Trophoblast cell (in vitro differentiated cells and primary cell): ENCODE results near the gene NXPH3.

Experiments
- DNase-seq, 2 donors: peaks; one replicate each; pipeline ENCODE4 v3.0.0-alpha.2; 2016
- H2AFZ ChIP-seq: 2 replicates; pipeline ENCODE4 v1.6.1; 2013; ENCODE audit warnings: low read length, moderate library complexity, mild to moderate bottlenecking; ENCODE audit not compliant: insufficient read depth, poor library complexity
- H2AK5ac ChIP-seq: 2 replicates; pipeline ENCODE4 v1.6.1; 2013; ENCODE audit warnings: mild to moderate bottlenecking, low read length
- H2BK120ac ChIP-seq: 2 replicates; pipeline ENCODE4 v1.6.1; 2013; ENCODE audit warnings: low read length, mild to moderate bottlenecking, moderate library complexity; ENCODE audit not compliant: insufficient read depth, poor library complexity
- H2BK12ac ChIP-seq: 2 replicates; pipeline ENCODE4 v1.6.1; 2013; ENCODE audit warnings: mild to moderate bottlenecking, low read length, moderate library complexity
- H2BK5ac ChIP-seq: 2 replicates; pipeline ENCODE4 v1.6.1; 2013; ENCODE audit warnings: low read length, low read depth, moderate library complexity, mild to moderate bottlenecking; ENCODE audit not compliant: poor library complexity
- H3K14ac ChIP-seq: 2 replicates; pipeline ENCODE4 v1.6.1; 2013; ENCODE audit warnings: mild to moderate bottlenecking, low read length
- H3K18ac ChIP-seq: 2 replicates; pipeline ENCODE4 v1.6.1; 2013; ENCODE audit warnings: mild to moderate bottlenecking, low read length
- H3K23ac ChIP-seq: 2 replicates; pipeline ENCODE4 v1.6.1; 2013; ENCODE audit warnings: low read length
- H3K27ac ChIP-seq: 2 replicates; pipeline ENCODE4 v1.5.1; 2013; ENCODE audit warnings: low read depth, mild to moderate bottlenecking, inconsistent platforms, low read length, moderate library complexity
- H3K27me3 ChIP-seq: 2 replicates; pipeline ENCODE4 v1.6.1; 2013; ENCODE audit warnings: inconsistent platforms, mild to moderate bottlenecking, low read length, moderate library complexity; ENCODE audit not compliant: insufficient read depth
- H3K36me3 ChIP-seq, 2 experiments: 1 replicate in 1 of 2; 2 replicates in 1 of 2; pipeline ENCODE4 v1.6.1; 2013; ENCODE audit warnings: low read length in 2 of 2, mild to moderate bottlenecking in 2 of 2, moderate library complexity in 1 of 2; ENCODE audit not compliant: insufficient read depth in 2 of 2, control insufficient read depth in 1 of 2
- H3K4ac ChIP-seq: 2 replicates; pipeline ENCODE4 v1.6.1; 2013; ENCODE audit warnings: low read depth, mild to moderate bottlenecking, low read length, moderate library complexity
- H3K4me1 ChIP-seq, 2 experiments: 1 replicate in 1 of 2; 2 replicates in 1 of 2; pipeline ENCODE4 v1.6.1; 2013; ENCODE audit warnings: low read length in 2 of 2, mild to moderate bottlenecking in 2 of 2, moderate library complexity in 1 of 2; ENCODE audit not compliant: insufficient read depth in 2 of 2, control insufficient read depth in 1 of 2
- H3K4me2 ChIP-seq: 2 replicates; pipeline ENCODE4 v1.6.1; 2013; ENCODE audit warnings: inconsistent platforms, mild to moderate bottlenecking, low read length, moderate library complexity
- H3K4me3 ChIP-seq: 2 replicates; pipeline ENCODE4 v1.5.1; 2013; ENCODE audit warnings: mild to moderate bottlenecking, low read depth, low read length, inconsistent platforms
- H3K79me1 ChIP-seq: one replicate; pipeline ENCODE4 v1.6.1; 2013; ENCODE audit warnings: low read length
- H3K79me2 ChIP-seq: 2 replicates; pipeline ENCODE4 v1.6.1; 2013; ENCODE audit warnings: low read length, mild to moderate bottlenecking; ENCODE audit not compliant: control insufficient read depth, insufficient read depth, poor library complexity
- H3K9ac ChIP-seq: 2 replicates; pipeline ENCODE4 v1.6.1; 2013; ENCODE audit warnings: mild to moderate bottlenecking, low read length
- H3K9me3 ChIP-seq: 2 replicates; pipeline ENCODE4 v1.6.1; 2013; ENCODE audit warnings: low read depth, mild to moderate bottlenecking, control low read depth, inconsistent platforms, low read length; ENCODE audit not compliant: insufficient read depth
- H4K12ac ChIP-seq: 2 replicates; pipeline ENCODE4 v1.6.1; 2013; ENCODE audit warnings: low read depth, mild to moderate bottlenecking, low read length, moderate library complexity
- H4K8ac ChIP-seq: 2 replicates; pipeline ENCODE4 v1.6.1; 2013; ENCODE audit warnings: low read depth, mild to moderate bottlenecking, low read length, moderate library complexity
- H4K91ac ChIP-seq: one replicate; pipeline ENCODE4 v1.6.1; 2013; ENCODE audit warnings: low read depth, mild to moderate bottlenecking, low read length, moderate library complexity
- WGBS: extraction: QIAGEN DNeasy Blood & Tissue Kit; methylation state at CpG from one replicate; pipeline ENCODE4 v1.1.7; 2013; ENCODE audit warnings: missing lambda C conversion rate; ENCODE audit not compliant: insufficient read length, insufficient coverage; ENCODE audit errors: extremely low coverage; 5-methylcytosine and 5-hydroxymethylcytosine counted together

The NXPH3 gene

DNA sequence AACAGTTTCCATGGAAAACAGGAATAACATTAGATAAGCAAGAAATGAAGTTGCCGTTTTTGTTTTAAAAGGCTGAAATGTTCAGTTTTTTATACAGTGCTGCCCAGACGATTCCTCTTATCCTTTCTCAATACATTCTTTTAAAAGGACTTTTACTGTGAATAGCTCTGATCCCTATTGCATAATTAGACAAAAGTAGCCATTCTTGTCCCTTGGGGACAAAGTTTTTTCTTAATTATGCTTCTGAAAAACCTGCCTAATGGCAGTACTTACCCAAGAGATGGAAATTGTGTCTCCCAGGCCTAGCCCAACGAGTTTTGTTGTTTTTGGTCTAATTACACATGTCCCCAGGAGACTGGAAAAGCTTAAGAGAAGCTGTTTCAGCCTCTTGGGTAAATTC lies 27.6 kb downstream of the NXPH3 start:
- Histone ChIP-seq H2BK12ac (no peak overlapping the region), H4K12ac (no peak overlapping the region), H3K9me3 (no peaks in the 10 kb centered on the region), H3K79me1 (no peaks in the 10 kb centered on the region), H3K4me1 (peaks cover 4 to 5% of the 10 kb centered on the region in 2 experiments), H3K4me3 (no peak overlapping the region), H2AK5ac (no peak overlapping the region), H3K4ac (no peak overlapping the region), H4K8ac (no peak overlapping the region), H3K27ac (no peak overlapping the region), H3K79me2 (no peaks in the 10 kb centered on the region), H3K23ac (no peak overlapping the region), H3K4me2 (no peak overlapping the region), H3K36me3 (peaks cover 6 to 9% of the 10 kb centered on the region in 2 experiments), H3K9ac (no peak overlapping the region), H3K18ac (no peak overlapping the region), H3K27me3 (no peaks in the 10 kb centered on the region), H4K91ac (no peak overlapping the region), H2BK120ac (no peak overlapping the region), H3K14ac (no peak overlapping the region), H2BK5ac (no peak overlapping the region), H2AFZ (no peak overlapping the region)
- no peak for DNase-seq
- WGBS = no CpG with 5 or more reads among the region's 3 CpGs

DNA sequence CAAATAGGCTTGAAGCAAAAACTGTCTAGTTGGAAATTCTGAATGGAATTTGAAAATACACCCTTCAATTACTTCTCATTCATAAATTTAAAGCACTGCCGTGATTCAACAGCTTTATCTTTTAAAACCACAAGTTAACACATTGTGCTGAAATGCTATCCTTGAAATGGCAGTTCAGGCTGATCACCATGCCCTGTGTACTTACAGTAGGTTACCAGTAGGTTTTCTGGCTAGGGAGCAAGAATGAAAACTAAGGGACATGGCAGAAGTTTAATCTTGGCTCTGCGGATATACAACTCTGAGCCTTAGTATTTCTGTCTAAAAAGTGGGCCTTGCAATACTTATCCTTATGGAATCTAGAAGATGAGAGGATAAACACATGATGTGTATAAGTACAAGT lies 28.0 kb downstream of the NXPH3 start:
- H3K9me3 ChIP-seq = no peaks in the 10 kb centered on the region
- no peak overlapping the region for H2AK5ac ChIP-seq
- H4K8ac ChIP-seq = no peak overlapping the region
- H3K79me1 ChIP-seq = no peaks in the 10 kb centered on the region
- no peak overlapping the region for H4K91ac ChIP-seq
- H3K79me2 ChIP-seq = no peaks in the 10 kb centered on the region
- no CpG with 5 or more reads among the region's 2 CpGs for WGBS
- no peak overlapping the region for H2AFZ ChIP-seq
- H3K18ac ChIP-seq = no peak overlapping the region
- H3K4me2 ChIP-seq = no peak overlapping the region
- H3K4me1 ChIP-seq = peaks cover 4 to 5% of the 10 kb centered on the region in 2 experiments
- no peak overlapping the region for H3K4me3 ChIP-seq
- no peak overlapping the region for H2BK12ac ChIP-seq
- H3K27me3 ChIP-seq = no peaks in the 10 kb centered on the region
- H3K36me3 ChIP-seq = peaks cover 6 to 9% of the 10 kb centered on the region in 2 experiments
- no peak overlapping the region for H2BK5ac ChIP-seq
- H4K12ac ChIP-seq = no peak overlapping the region
- H3K4ac ChIP-seq = no peak overlapping the region
- DNase-seq = no peak
- H3K23ac ChIP-seq = no peak overlapping the region
- H3K9ac ChIP-seq = no peak overlapping the region
- H2BK120ac ChIP-seq = no peak overlapping the region
- H3K27ac ChIP-seq = no peak overlapping the region
- H3K14ac ChIP-seq = no peak overlapping the region

DNA sequence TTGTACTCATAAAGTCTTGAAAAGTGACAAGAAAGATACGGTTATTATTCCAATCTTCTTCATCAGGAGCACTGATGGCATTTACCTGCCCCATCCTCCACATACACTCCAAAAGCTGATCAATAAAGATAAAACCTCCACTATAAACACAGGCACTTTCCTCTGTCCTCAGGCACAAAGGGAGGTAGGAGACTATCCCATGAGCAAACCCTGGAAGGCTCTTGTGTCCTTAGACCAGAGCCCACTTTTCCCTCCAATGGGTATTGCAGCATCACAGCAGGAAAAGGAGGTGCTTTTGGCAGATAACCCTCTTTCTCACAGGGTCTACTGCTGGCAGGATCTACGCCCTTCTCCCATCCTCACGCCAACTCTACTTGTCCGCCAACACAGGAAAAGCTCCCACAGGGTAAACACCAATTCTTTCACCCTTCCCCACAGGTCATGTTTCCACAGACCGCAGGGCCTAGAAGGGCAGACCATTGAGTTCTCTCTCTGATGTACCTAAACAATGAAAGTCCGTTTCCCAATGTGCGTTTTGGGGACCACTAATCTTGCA lies 28.7 kb downstream of the NXPH3 start:
- Histone ChIP-seq H3K18ac (no peak overlapping the region), H2BK5ac (no peak overlapping the region), H3K79me2 (no peaks in the 10 kb centered on the region), H2AFZ (no peak overlapping the region), H3K27me3 (no peaks in the 10 kb centered on the region), H3K4ac (no peak overlapping the region), H3K9ac (no peak overlapping the region), H2BK12ac (no peak overlapping the region), H3K14ac (no peak overlapping the region), H4K8ac (no peak overlapping the region), H3K36me3 (peaks cover 6 to 9% of the 10 kb centered on the region in 2 experiments), H3K23ac (no peak overlapping the region), H3K27ac (no peak overlapping the region), H2AK5ac (no peak overlapping the region), H3K79me1 (no peaks in the 10 kb centered on the region), H3K4me2 (no peak overlapping the region), H2BK120ac (no peak overlapping the region), H3K4me1 (peaks cover 4 to 5% of the 10 kb centered on the region in 2 experiments), H3K9me3 (no peaks in the 10 kb centered on the region), H3K4me3 (no peak overlapping the region), H4K91ac (no peak overlapping the region), H4K12ac (no peak overlapping the region)
- no CpG with 5 or more reads among the region's 7 CpGs for WGBS
- no peak for DNase-seq

DNA sequence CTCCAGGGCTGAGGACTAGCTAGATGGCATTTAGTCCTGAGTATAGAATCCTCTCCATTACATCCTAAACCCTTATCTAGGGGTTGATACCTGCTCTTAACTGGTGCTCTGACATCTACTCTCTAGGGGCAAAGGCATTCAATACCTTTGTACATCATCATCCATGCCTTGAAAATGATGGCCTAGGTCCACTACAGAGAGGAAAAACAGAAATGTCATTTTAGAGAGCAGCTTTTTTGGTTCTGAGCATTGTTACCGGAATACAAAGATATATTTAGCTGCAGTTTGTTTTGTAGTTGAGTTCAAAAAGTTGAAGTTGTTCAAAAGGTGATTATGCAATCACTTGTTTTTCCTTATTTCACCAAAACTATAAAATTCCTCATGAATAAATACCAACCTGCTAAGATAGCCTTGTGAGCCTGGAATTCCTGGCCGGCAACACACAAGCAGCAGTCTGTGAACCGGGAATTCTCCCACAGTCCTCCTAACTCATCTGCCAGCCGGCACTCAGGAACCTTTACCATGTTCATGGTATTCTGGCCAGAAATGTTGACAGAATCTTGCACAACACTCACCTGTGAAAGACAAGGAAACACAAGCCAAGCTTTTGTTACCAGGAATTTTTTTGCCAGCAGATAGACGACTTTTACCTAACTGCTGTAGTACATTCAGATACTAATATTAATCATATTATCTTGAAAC lies 35.4 kb downstream of the NXPH3 start:
- Histone ChIP-seq H4K91ac (no peak overlapping the region), H3K4ac (no peak overlapping the region), H3K14ac (no peak overlapping the region), H2BK120ac (no peak overlapping the region), H3K4me3 (no peak overlapping the region), H3K23ac (no peak overlapping the region), H3K4me1 (no peaks in the 10 kb centered on the region), H2BK5ac (no peak overlapping the region), H3K27me3 (no peaks in the 10 kb centered on the region), H2BK12ac (no peak overlapping the region), H4K12ac (no peak overlapping the region), H3K79me2 (no peaks in the 10 kb centered on the region), H3K36me3 (peaks cover 0 to 6% of the 10 kb centered on the region in 2 experiments), H3K79me1 (no peaks in the 10 kb centered on the region), H3K18ac (no peak overlapping the region), H3K9me3 (no peaks in the 10 kb centered on the region), H2AK5ac (no peak overlapping the region), H3K4me2 (no peak overlapping the region), H3K9ac (no peak overlapping the region), H2AFZ (no peak overlapping the region), H3K27ac (no peak overlapping the region), H4K8ac (no peak overlapping the region)
- no CpG with 5 or more reads among the region's 5 CpGs for WGBS
- DNase-seq = peak in 1 of 2 donors; percentile 56
